ENCODE results near the gene TIA1. TPM values are rescaled to one million over a fixed set of nuclear protein-coding genes. Genes with fewer than 3 reads are reported as not detected.
A peak's percentile ranks its signal among the peaks of the same experiment; 100 is the strongest.
"Not testable (repeated sequence)": the region's sequence is repeated elsewhere in the genome, so short reads cannot be mapped to it uniquely, and the experiment has no call there.

Gene TIA1
- polyA plus RNA-seq, 6 donors from 2014 or later, result 43.6 to 106 (median 74.1) TPM

DNA sequence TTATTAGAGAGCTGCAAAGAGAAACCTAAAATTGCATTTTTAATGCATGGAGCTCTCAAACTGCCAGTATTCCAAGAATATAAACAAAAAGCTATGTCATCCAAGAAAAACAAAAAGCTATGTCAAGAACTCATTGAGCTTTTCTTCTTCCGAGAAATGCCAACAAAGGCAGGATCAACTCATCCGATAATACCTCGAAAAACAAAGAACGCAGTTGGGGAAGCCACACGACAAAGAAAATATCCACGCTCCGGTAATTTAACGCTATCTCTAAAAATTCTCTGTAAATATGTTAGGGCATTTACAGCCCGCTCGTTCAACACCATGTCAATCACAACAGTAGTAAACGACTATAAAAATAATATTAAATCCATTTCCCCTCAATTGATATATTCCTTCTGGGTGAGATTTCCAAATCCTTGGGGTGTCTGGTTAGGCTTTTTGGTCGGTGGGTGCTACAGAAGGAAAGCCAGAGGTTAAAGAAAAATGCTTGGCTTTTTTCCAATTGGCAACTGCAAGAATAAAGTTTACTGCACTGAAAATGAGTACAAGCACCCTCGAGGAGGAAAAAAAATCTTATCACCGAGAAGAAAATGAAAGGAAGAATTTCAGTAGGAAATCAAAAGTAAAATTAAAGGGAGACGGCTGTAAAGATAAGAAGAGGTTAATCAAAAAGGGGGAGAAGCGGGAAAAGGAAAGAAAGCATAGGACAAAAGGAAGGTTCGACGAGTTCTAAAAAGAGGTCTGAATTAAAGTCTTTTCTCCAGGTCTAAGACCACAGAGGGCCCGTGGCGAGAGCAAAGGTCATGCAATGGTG is 856 bp downstream of the TIA1 start:
- peak overlapping the region; percentile 86 to 100 (median 98) for H3K4me3 Mint-ChIP-seq
- no peak for ATAC-seq (ENCODE audit: low read depth in 2 of 2)
- peaks cover 21 to 47% (median 46%) of the 10 kb centered on the region in 3 donors for H3K4me1 Mint-ChIP-seq
- H3K27me3 Mint-ChIP-seq, result no peaks in the 10 kb centered on the region
- no peak for DNase-seq
- peaks cover 0 to 4% (median 0%) of the 10 kb centered on the region in 7 donors for H3K9me3 Mint-ChIP-seq
- peaks cover 0 to 6% of the 10 kb centered on the region in 2 donors for H3K36me3 Mint-ChIP-seq
- H3K27ac Mint-ChIP-seq, result peak overlapping the region; percentile 94 to 100 (median 98)

DNA sequence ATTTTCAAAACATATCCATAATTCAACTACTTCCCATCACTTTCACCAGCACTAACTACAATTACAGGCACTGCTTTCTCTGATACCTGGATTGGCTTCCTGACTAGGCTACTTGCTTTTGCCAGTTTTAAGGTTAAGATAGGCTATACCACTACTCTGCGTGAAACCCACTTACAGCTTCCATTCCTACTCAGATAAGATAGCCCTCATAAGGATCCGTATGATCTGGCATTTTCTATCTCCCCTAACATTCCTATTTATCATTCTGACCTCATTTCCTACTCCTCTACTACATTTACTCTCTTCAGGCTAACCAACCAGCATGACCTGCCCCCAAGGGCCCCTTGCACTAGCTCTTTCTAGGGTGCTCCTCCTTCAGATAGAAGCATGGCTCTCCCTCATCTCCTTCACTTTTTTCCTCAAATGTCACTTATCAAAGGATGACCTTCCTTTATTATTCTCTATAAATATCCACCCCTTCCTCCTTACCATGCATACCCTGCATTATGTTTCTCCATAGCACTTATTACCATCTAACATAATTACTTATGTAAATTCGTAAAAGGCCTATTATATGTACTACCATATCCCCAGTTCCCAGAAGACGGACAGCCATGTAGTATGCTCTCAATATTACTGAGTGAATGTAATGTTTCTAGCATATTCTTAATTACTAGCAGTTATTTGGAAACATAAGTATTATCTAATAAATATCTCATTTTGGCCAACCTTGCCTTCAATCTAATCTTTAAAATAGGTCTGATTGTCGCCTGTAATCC is 4.4 kb downstream of the TIA1 start:
- Mint-ChIP-seq H3K4me1 (peaks cover 31 to 63% (median 60%) of the 10 kb centered on the region in 3 donors), H3K4me3 (peak overlapping the region in 3 of 8 donors; percentile 13 to 61 (median 18)), H3K27ac (peak overlapping the region in 3 of 6 donors; percentile 28 to 61 (median 55)), H3K36me3 (peaks cover 4 to 6% of the 10 kb centered on the region in 2 donors), H3K9me3 (peaks cover 0 to 4% (median 0%) of the 10 kb centered on the region in 7 donors), H3K27me3 (no peaks in the 10 kb centered on the region)
- ATAC-seq (ENCODE audit: low read depth in 2 of 2), result no peak
- no peak for DNase-seq

DNA sequence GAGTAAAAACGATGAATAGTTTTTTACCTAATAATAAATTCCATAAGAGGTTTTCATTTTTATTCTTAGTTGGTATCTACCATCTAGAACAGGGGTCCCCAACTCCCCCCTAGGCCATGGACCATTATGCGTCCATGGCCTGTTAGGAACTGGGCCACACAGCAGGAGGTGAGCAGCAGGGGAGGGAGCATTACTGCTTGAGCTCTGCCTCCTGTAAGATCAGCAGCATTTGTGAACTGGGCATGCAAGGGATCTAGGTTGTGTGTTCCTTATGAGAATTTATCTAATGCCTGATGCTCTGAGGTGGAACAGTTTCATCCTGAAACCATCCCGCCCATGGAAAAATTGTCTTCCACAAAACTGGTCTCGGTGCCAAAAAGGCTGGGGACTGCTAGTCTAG is 5.9 kb downstream of the TIA1 start:
- DNase-seq (no peak), ATAC-seq (ENCODE audit: low read depth in 2 of 2) (no peak)
- no peaks in the 10 kb centered on the region for H3K9me3 Mint-ChIP-seq
- peaks cover 26 to 56% (median 49%) of the 10 kb centered on the region in 3 donors for H3K4me1 Mint-ChIP-seq
- peak overlapping the region in 1 of 8 donors; percentile 16 for H3K4me3 Mint-ChIP-seq
- no peaks in the 10 kb centered on the region for H3K27me3 Mint-ChIP-seq
- peak overlapping the region in 2 of 6 donors; percentile 42 to 54 for H3K27ac Mint-ChIP-seq
- peaks cover 0 to 4% of the 10 kb centered on the region in 2 donors for H3K36me3 Mint-ChIP-seq

DNA sequence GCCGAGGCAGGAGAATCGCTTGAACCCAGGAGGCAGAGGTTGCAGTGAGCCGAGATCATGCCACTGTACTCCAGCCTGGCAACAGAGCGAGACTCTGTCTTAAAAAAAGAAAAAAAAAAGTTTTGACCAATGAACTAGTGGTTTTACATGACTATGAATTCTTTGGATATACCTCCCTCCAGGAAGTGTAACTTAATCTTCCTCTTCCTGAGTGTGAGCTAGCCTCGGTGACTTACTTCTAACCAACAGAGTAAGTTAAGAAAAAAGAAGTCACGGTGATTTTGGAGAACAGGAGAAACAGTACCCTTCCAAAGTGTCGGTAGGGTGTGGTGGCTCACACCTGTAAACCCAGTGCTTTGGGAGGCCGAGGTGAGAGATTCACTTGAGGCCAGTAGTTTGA is 7.1 kb downstream of the TIA1 start:
- Mint-ChIP-seq H3K9me3 (no peaks in the 10 kb centered on the region), H3K36me3 (peaks cover 0 to 4% of the 10 kb centered on the region in 2 donors), H3K27me3 (no peaks in the 10 kb centered on the region), H3K4me1 (peaks cover 24 to 51% (median 38%) of the 10 kb centered on the region in 3 donors), H3K4me3 (peak overlapping the region in 1 of 8 donors; percentile 15), H3K27ac (peak overlapping the region in 2 of 6 donors; percentile 54 to 84)
- ATAC-seq (ENCODE audit: low read depth in 2 of 2) (no peak), DNase-seq (no peak)

DNA sequence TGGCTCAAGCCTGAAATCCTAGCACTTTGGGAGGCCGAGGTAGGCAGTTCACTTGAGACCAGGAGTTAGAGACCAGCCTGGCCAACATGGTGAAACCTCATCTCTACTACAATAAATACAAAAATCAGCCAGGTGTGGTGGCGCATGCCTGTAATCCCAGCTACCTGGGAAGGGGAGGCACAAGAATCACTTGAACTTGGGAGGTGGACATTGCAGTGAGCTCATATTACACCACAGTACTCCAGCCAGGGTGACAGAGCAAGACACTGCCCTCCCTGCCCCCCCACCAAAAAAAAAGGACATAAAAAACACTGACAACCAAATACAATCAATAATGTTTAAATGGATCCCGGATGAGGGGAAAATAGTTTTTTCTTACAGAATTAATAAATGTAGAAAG is 7.8 kb downstream of the TIA1 start:
- Mint-ChIP-seq H3K9me3 (no peaks in the 10 kb centered on the region), H3K4me3 (no peak overlapping the region), H3K36me3 (peaks cover 0 to 4% of the 10 kb centered on the region in 2 donors), H3K4me1 (peaks cover 19 to 43% (median 32%) of the 10 kb centered on the region in 3 donors), H3K27ac (no peak overlapping the region), H3K27me3 (no peaks in the 10 kb centered on the region)
- DNase-seq (no peak), ATAC-seq (ENCODE audit: low read depth in 2 of 2) (no peak)

DNA sequence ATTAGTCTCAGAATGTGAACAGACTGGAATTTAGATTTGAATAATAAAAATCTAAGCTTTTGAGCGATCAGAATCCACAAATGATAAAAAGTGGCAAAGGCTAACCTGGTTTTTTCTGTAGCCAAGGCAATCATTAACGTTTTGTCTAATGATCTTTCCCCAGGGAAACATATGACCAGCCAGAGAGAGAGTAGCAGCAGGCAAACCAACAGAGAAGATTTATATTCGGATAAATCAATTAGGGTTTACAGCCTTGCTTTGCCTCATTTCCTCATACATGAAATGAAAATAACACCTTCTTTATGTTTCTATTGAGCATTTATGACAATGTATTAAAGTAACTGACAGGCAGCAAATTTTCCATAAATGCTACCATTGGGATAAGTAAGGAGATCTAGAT is 14.5 kb downstream of the TIA1 start:
- Mint-ChIP-seq H3K4me3 (no peak overlapping the region), H3K4me1 (peaks cover 0 to 6% (median 0%) of the 10 kb centered on the region in 3 donors), H3K27ac (peak overlapping the region in 3 of 6 donors; percentile 8 to 56 (median 11)), H3K9me3 (no peaks in the 10 kb centered on the region), H3K36me3 (peaks cover 0 to 7% of the 10 kb centered on the region in 2 donors), H3K27me3 (no peaks in the 10 kb centered on the region)
- ATAC-seq (ENCODE audit: low read depth in 2 of 2), result no peak
- DNase-seq, result no peak

DNA sequence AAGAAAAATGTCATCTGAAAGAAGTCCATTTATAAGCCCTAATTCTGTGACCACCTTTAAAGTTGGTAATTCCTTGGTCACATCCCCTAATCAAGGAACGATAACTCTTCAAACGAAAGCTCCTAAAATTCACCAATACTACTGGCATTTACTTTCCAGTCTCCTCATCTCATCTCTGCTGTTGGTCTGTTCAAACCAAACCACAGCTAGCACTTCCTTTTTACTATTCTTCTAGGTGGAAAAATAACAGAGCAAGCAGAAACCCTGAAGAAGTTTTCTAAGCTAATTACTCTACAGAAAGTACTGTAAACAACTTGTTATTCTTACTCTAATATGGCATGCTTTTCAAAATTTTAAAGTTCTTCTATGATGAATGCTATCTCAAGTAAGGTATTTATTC is 21.6 kb downstream of the TIA1 start:
- Mint-ChIP-seq H3K36me3 (peaks cover 7 to 17% of the 10 kb centered on the region in 2 donors), H3K27ac (peak overlapping the region in 1 of 6 donors; percentile 45), H3K27me3 (no peaks in the 10 kb centered on the region), H3K9me3 (no peaks in the 10 kb centered on the region), H3K4me3 (no peak overlapping the region), H3K4me1 (no peaks in the 10 kb centered on the region)
- ATAC-seq (ENCODE audit: low read depth in 2 of 2) (no peak), DNase-seq (no peak)

DNA sequence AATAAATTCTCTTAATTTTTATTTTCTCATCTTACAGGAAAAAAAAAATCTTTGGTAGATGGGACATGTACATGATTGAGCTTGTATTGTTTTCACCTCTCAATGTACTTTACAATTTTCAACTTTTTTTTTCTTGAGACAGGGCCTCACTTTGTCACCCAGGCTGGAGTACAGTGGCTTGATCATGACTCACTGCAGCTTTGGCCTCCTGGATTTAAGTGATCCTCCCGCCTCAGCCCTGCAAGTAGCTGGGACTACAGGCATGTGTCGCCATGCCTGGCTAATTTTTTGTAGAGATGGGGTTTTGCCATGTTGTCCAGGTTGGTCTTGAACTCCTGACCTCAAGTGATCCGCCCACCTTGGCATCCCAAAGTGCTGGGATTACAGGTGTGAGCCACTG is 25.1 kb downstream of the TIA1 start:
- H3K4me3 Mint-ChIP-seq; DNase-seq; H3K9me3 Mint-ChIP-seq; ATAC-seq (ENCODE audit: low read depth in 2 of 2); H3K27me3 Mint-ChIP-seq; H3K27ac Mint-ChIP-seq; H3K4me1 Mint-ChIP-seq: not testable (repeated sequence)
- H3K36me3 Mint-ChIP-seq, result peaks cover 18 to 30% of the 10 kb centered on the region in 2 donors

DNA sequence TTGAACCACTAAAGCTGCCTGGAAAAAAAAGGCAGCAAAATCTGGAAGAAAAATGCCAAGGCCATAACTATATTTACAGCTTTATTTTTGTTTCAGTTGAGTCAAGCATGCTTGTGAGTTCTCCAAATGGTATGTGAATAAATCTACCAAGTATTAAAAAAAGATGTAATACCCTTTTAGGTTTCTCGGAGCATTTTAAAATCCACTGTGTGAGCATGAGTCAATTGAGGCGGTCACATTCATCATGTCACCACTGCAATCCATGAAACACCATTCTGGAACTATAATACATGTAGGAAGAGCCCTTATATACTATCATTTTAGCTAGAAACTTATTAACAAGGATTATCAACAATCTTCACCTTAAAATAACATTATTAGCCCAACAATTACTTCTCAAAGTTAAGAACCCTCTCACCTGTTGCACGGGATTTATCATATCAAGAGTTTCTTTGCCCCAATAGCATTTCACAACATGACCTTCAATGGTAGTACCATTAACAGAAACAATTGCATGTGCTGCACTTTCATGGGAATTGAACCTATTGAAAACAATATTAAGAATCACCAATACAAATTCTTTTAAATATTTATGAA is 33.4 kb downstream of the TIA1 start:
- no peak overlapping the region for H3K27ac Mint-ChIP-seq

DNA sequence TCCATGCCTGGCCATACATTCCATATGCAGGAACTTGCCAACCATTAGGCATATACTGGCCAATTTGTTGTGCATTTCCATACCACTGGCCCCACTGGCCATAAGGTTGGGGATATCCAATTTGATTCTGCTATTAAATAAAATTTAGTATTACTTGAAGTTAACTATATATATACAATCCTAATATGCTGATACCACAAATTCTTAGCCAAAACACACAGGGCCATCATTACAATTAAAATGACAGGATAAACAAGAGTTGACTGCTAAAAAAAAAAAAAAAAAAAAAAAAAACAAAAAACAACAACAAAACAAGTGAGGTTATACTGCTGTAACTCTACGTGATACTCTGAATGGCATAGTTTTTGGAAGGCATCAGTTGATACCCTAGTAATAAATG is 34.1 kb downstream of the TIA1 start:
- DNase-seq (no peak), ATAC-seq (ENCODE audit: low read depth in 2 of 2) (no peak)
- no peak overlapping the region for H3K27ac Mint-ChIP-seq
- H3K4me3 Mint-ChIP-seq, result no peak overlapping the region
- H3K9me3 Mint-ChIP-seq, result no peaks in the 10 kb centered on the region
- H3K4me1 Mint-ChIP-seq, result no peaks in the 10 kb centered on the region
- H3K27me3 Mint-ChIP-seq, result no peaks in the 10 kb centered on the region
- peaks cover 5 to 8% of the 10 kb centered on the region in 2 donors for H3K36me3 Mint-ChIP-seq

More for the DNA sequence above, 33.4 kb downstream of the TIA1 start:
- Mint-ChIP-seq H3K36me3 (peaks cover 5 to 8% of the 10 kb centered on the region in 2 donors), H3K4me1 (no peaks in the 10 kb centered on the region), H3K27me3 (no peaks in the 10 kb centered on the region), H3K4me3 (no peak overlapping the region), H3K9me3 (no peaks in the 10 kb centered on the region)
- ATAC-seq (ENCODE audit: low read depth in 2 of 2) (no peak), DNase-seq (no peak)

DNA sequence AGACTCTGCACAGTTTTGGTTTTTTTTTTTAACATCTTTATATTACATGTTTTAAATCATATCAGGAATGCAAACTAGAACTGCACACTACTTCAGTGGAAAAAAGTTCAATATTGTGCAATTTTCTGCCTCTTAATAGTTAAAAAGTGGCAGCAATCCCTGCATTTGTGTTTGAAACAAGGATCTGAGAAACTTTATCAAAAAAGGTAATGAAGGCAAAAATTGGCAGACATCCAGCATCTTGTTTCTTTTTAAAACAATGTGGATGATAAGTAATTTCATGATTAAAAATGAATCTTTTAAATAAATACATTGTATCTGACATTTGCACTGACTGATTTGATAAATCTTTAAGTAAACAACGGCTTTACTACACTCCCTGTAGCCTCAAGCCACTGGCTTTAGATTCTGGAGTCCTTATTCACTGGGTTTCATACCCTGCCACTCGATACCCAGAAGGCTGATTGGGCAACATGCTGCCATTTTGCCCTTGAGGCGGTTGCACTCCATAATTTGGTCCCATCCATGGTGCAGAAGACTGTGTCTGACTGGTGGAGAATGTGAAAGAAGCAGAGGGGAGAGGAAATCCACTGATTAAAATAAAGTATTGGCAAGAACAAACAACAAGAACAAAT is 36.0 kb downstream of the TIA1 start:
- no peak for DNase-seq
- H3K4me1 Mint-ChIP-seq, result no peaks in the 10 kb centered on the region
- ATAC-seq (ENCODE audit: low read depth in 2 of 2), result no peak
- no peaks in the 10 kb centered on the region for H3K36me3 Mint-ChIP-seq
- no peak overlapping the region for H3K4me3 Mint-ChIP-seq
- no peaks in the 10 kb centered on the region for H3K27me3 Mint-ChIP-seq
- H3K27ac Mint-ChIP-seq, result peak overlapping the region in 3 of 6 donors; percentile 2 to 54 (median 3)
- no peaks in the 10 kb centered on the region for H3K9me3 Mint-ChIP-seq

DNA sequence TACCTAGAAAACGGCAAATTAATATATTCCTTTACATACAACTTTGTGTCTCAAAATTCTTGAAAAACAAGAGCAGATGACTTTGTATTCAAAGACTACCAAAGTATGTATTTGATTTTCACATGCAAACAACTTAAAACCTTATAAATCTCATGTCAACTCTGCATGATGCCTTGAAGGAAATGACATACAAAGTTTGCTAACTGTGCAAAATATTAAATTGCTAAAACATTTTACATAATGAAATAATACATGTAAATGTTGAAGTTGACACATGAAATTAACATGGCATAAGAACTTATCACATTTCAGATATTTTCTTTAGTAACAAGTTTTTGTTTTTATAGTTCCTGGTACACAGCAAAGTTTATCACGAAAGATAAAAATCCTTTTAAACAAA is 36.8 kb downstream of the TIA1 start:
- no peaks in the 10 kb centered on the region for H3K36me3 Mint-ChIP-seq
- H3K27me3 Mint-ChIP-seq, result no peaks in the 10 kb centered on the region
- H3K4me3 Mint-ChIP-seq, result no peak overlapping the region
- no peak for ATAC-seq (ENCODE audit: low read depth in 2 of 2)
- DNase-seq, result no peak
- no peaks in the 10 kb centered on the region for H3K4me1 Mint-ChIP-seq
- no peaks in the 10 kb centered on the region for H3K9me3 Mint-ChIP-seq
- no peak overlapping the region for H3K27ac Mint-ChIP-seq

DNA sequence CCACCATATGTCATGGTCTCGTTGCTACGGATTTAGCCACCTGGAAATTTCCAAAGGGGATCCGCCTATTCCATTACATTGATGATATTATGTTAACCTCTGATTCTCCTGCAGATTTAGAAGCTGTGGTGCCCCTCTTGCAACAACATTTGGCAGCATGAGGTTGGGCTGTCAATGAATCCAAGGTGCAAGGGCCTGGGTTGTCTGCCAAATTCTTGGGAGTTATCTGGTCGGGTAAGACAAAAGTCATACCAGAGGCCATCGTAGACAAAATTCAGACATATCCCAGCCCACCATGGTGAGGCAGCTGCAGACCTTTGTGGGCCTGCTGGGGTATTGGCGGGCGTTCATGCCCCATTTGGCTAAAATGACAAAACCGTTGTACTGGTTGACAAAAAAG is 44.0 kb downstream of the TIA1 start:
- no peak for DNase-seq
- ATAC-seq (ENCODE audit: low read depth in 2 of 2), result no peak
- no peaks in the 10 kb centered on the region for H3K4me1 Mint-ChIP-seq
- H3K4me3 Mint-ChIP-seq, result no peak overlapping the region
- H3K27ac Mint-ChIP-seq, result no peak overlapping the region
- no peaks in the 10 kb centered on the region for H3K36me3 Mint-ChIP-seq
- peaks cover 0 to 3% (median 0%) of the 10 kb centered on the region in 7 donors for H3K9me3 Mint-ChIP-seq
- no peaks in the 10 kb centered on the region for H3K27me3 Mint-ChIP-seq

Data from naive B cell (primary cell).